ENCODE results near the gene KRT79.
"Not testable (repeated sequence)": the region's sequence is repeated elsewhere in the genome, so short reads cannot be mapped to it uniquely, and the experiment has no call there.

The KRT79 gene

DNA sequence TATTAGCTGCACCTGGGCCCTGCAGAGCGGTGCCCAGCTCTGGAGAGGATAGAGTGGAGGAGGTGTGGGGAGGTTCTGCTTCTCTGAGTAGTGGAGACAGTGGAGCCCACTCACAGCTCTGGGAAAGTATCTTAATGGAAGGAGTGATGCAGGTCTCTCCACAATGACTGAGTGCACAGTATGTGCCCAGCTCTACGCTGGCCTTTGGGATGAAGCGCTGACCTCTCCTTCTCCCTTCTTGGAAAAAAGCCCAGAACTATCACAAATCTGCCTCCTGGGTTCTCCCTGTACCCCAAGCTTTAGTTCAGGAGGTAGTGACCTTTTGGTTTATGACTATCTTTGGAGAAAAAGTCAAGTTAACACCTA, 37.7 kb downstream of the KRT79 start:
- Mint-ChIP-seq H3K4me1 (no peaks in the 10 kb centered on the region), H3K27me3 (ENCODE audit: low read depth) (peaks cover 19% of the 10 kb centered on the region), H3K4me3 (no peak overlapping the region), H3K9me3 (no peaks in the 10 kb centered on the region), H3K36me3 (ENCODE audit: low read depth) (no peaks in the 10 kb centered on the region), H3K27ac (no peak overlapping the region)
- TF ChIP-seq, protein P1, sequence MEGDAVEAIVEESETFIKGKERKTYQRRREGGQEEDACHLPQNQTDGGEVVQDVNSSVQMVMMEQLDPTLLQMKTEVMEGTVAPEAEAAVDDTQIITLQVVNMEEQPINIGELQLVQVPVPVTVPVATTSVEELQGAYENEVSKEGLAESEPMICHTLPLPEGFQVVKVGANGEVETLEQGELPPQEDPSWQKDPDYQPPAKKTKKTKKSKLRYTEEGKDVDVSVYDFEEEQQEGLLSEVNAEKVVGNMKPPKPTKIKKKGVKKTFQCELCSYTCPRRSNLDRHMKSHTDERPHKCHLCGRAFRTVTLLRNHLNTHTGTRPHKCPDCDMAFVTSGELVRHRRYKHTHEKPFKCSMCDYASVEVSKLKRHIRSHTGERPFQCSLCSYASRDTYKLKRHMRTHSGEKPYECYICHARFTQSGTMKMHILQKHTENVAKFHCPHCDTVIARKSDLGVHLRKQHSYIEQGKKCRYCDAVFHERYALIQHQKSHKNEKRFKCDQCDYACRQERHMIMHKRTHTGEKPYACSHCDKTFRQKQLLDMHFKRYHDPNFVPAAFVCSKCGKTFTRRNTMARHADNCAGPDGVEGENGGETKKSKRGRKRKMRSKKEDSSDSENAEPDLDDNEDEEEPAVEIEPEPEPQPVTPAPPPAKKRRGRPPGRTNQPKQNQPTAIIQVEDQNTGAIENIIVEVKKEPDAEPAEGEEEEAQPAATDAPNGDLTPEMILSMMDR (IDR thresholded peaks at IDR 0.05; ENCODE audit: unreplicated experiment in 3 of 3), result no peak

- no peaks in the 10 kb centered on the region for H3K4me1 Mint-ChIP-seq
- TF ChIP-seq, protein P1 (IDR thresholded peaks at IDR 0.05; ENCODE audit: unreplicated experiment in 3 of 3), result no peak
- no peaks in the 10 kb centered on the region for H3K36me3 Mint-ChIP-seq (ENCODE audit: low read depth)
- H3K4me3 Mint-ChIP-seq, result no peak within 1 kb of the TSS
- no peaks in the 10 kb centered on the region for H3K9me3 Mint-ChIP-seq
- H3K27me3 Mint-ChIP-seq (ENCODE audit: low read depth), result peaks cover 19% of the 10 kb centered on the region
- H3K27ac Mint-ChIP-seq, result no peak within 1 kb of the TSS
These were observed 38.2 kb downstream of the KRT79 start, which contains the start of gene KRT3 for GRCh38 chr12:52795694-52796428. TSS of gene KRT3 (minus strand) at chr12:52796117. CDS start at chr12:52796042, 75 bp downstream.

DNA sequence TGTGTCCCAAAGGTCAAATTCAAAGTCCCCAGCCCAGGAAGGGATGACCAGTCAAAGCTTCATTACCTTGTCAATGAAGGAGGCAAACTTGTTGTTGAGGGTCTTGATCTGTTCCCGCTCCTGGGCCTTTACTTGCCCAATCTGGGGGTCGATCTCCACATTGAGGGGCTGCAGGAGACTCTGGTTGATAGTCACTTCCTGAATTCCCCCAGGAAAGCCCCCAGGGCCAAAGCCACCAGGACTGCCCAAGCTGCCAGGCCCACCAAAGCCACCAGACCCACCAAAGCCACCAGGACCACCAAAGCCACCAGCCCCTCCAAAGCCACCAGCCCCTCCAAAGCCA, 38.8 kb downstream of the KRT79 start:
- not testable (repeated sequence) for H3K36me3 Mint-ChIP-seq (ENCODE audit: low read depth); H3K27ac Mint-ChIP-seq; H3K9me3 Mint-ChIP-seq; H3K4me1 Mint-ChIP-seq; H3K4me3 Mint-ChIP-seq
- peaks cover 24% of the 10 kb centered on the region for H3K27me3 Mint-ChIP-seq (ENCODE audit: low read depth)

- TF ChIP-seq, protein P1 (IDR thresholded peaks at IDR 0.05; ENCODE audit: unreplicated experiment in 3 of 3), result no peak
- H3K9me3 Mint-ChIP-seq, result no peaks in the 10 kb centered on the region
- no peak overlapping the region for H3K4me3 Mint-ChIP-seq
- H3K36me3 Mint-ChIP-seq (ENCODE audit: low read depth), result no peaks in the 10 kb centered on the region
- no peaks in the 10 kb centered on the region for H3K4me1 Mint-ChIP-seq
- no peak overlapping the region for H3K27ac Mint-ChIP-seq
- peaks cover 27% of the 10 kb centered on the region for H3K27me3 Mint-ChIP-seq (ENCODE audit: low read depth)
These were observed 39.4 kb downstream of the KRT79 start for GRCh38 chr12:52794479-52795331.

GRCh38 chr12:52792185-52793029, 41.7 kb downstream of the KRT79 start:
- TF ChIP-seq, protein P1 (IDR thresholded peaks at IDR 0.05; ENCODE audit: unreplicated experiment in 3 of 3), result no peak
- Mint-ChIP-seq H3K4me1 (no peaks in the 10 kb centered on the region), H3K27ac (no peak overlapping the region), H3K36me3 (ENCODE audit: low read depth) (no peaks in the 10 kb centered on the region), H3K4me3 (no peak overlapping the region), H3K9me3 (no peaks in the 10 kb centered on the region), H3K27me3 (ENCODE audit: low read depth) (peaks cover 41% of the 10 kb centered on the region)

Data from nephron (organoid).